WTC11 (cell line): ENCODE measurements around the gene MOBP. TPM values are rescaled to one million over a fixed set of nuclear protein-coding genes. Genes with fewer than 3 reads are reported as not detected.
"Not testable (repeated sequence)": the region's sequence is repeated elsewhere in the genome, so short reads cannot be mapped to it uniquely, and the experiment has no call there.

Experiments
- ATAC-seq: fragments of 200-7000 bp; cut with Tn5 transposase; 2 replicates; pipeline ENCODE4 v1.10.0; 2021; ENCODE audit warnings: mild to moderate bottlenecking, moderate library complexity
- CTCF ChIA-PET: fragments of 300-600 bp; sonication (Branson Sonifier 250); formaldehyde crosslinking; loops from one replicate; lab custom pipeline; 2021; ENCODE audit warnings: antibody characterized with exemption; lab: Charles Lee
- POLR2A ChIA-PET: fragments of 350-600 bp; sonication (Branson Sonifier 250); formaldehyde crosslinking; loops from one replicate; lab custom pipeline; 2021; ENCODE audit warnings: antibody characterized with exemption; lab: Charles Lee
- DNase-seq: peaks from one replicate; pipeline ENCODE4 v3.0.0; 2021; ENCODE audit warnings: low spot score
- H3K27ac Mint-ChIP-seq: 2 replicates; pipeline ENCODE4 v1.8.0; 2021; ENCODE audit warnings: mixed read lengths
- H3K27me3 Mint-ChIP-seq: 2 replicates; pipeline ENCODE4 v1.8.0; 2021; ENCODE audit warnings: low read depth, mild to moderate bottlenecking, moderate library complexity, mixed read lengths
- H3K36me3 Mint-ChIP-seq: 2 replicates; pipeline ENCODE4 v1.8.0; 2021; ENCODE audit warnings: mixed read lengths
- H3K4me1 Mint-ChIP-seq: 2 replicates; pipeline ENCODE4 v1.8.0; 2022; ENCODE audit warnings: mixed read lengths
- H3K4me3 Mint-ChIP-seq: 2 replicates; pipeline ENCODE4 v1.8.0; 2021; ENCODE audit warnings: mild to moderate bottlenecking, moderate library complexity, mixed read lengths
- H3K9me3 Mint-ChIP-seq: 2 replicates; pipeline ENCODE4 v1.8.0; 2021; ENCODE audit warnings: mixed read lengths
- AFF4 ChIP-seq: sonication (generic); formaldehyde crosslinking; IDR thresholded peaks from 2 replicates; pipeline ENCODE4 v1.8.1; 2023; ENCODE audit warnings: mild to moderate bottlenecking, missing genetic modification reagents, borderline replicate concordance
- E2F5 ChIP-seq: sonication (generic); formaldehyde crosslinking; IDR thresholded peaks from 2 replicates; pipeline ENCODE4 v1.8.1; 2022; ENCODE audit warnings: mild to moderate bottlenecking, moderate library complexity, missing genetic modification reagents
- FOXK1 ChIP-seq: sonication (generic); formaldehyde crosslinking; IDR thresholded peaks from 2 replicates; pipeline ENCODE4 v1.8.0; 2022; ENCODE audit warnings: mild to moderate bottlenecking, moderate library complexity, missing genetic modification reagents
- HMGA2 ChIP-seq: fragments of 250-450 bp; sonication (Bioruptor Pico); IDR thresholded peaks from 2 replicates; pipeline ENCODE4 v1.4.0; 2021; ENCODE audit warnings: mild to moderate bottlenecking, moderate library complexity
- MYBL2 ChIP-seq: sonication (generic); formaldehyde crosslinking; IDR thresholded peaks from 2 replicates; pipeline ENCODE4 v1.8.1; 2023; ENCODE audit warnings: mild to moderate bottlenecking, moderate library complexity, missing genetic modification reagents
- NFYB ChIP-seq: sonication (generic); formaldehyde crosslinking; conservative IDR thresholded peaks from 2 replicates; pipeline ENCODE4 v1.8.0; 2022; ENCODE audit warnings: low read depth, missing genetic modification reagents
- OVOL2 ChIP-seq: fragments of 250-450 bp; sonication (Bioruptor Pico); IDR thresholded peaks from 2 replicates; pipeline ENCODE4 v1.9.0; 2021; ENCODE audit warnings: mild to moderate bottlenecking, borderline replicate concordance
- PRDM15 ChIP-seq: sonication (generic); formaldehyde crosslinking; IDR thresholded peaks from 2 replicates; pipeline ENCODE4 v1.8.0; 2022; ENCODE audit warnings: missing genetic modification reagents
- PREB ChIP-seq: sonication (generic); formaldehyde crosslinking; IDR thresholded peaks from 2 replicates; pipeline ENCODE4 v1.8.1; 2022; ENCODE audit warnings: mild to moderate bottlenecking, missing genetic modification reagents, moderate library complexity, borderline replicate concordance
- RORB ChIP-seq: fragments of 250-450 bp; sonication (Bioruptor Pico); IDR thresholded peaks from 2 replicates; pipeline ENCODE4 v1.9.0; 2021; ENCODE audit warnings: mild to moderate bottlenecking
- TCF7 ChIP-seq: sonication (generic); formaldehyde crosslinking; IDR thresholded peaks from 2 replicates; pipeline ENCODE4 v1.8.0; 2022; ENCODE audit warnings: mild to moderate bottlenecking, low read depth, missing genetic modification reagents, moderate library complexity
- TP53 ChIP-seq: sonication (generic); formaldehyde crosslinking; IDR thresholded peaks from 2 replicates; pipeline ENCODE4 v1.8.1; 2023; ENCODE audit warnings: mild to moderate bottlenecking, missing genetic modification reagents
- ZNF138 ChIP-seq: sonication (generic); formaldehyde crosslinking; conservative IDR thresholded peaks from 2 replicates; pipeline ENCODE4 v1.8.1; 2022; ENCODE audit warnings: mild to moderate bottlenecking, moderate library complexity, missing genetic modification reagents
- ZNF281 ChIP-seq: sonication (generic); formaldehyde crosslinking; IDR thresholded peaks from 2 replicates; pipeline ENCODE4 v1.8.0; 2023; ENCODE audit warnings: mild to moderate bottlenecking, missing genetic modification reagents
- ZNF532 ChIP-seq: fragments of 250-450 bp; sonication (Bioruptor Pico); IDR thresholded peaks from 2 replicates; pipeline ENCODE4 v1.9.0; 2021; ENCODE audit warnings: mild to moderate bottlenecking, borderline replicate concordance
- total RNA-seq: library from RNA; stranded (reverse); gene quantifications from 3 replicates; pipeline ENCODE4 v1.2.3, GENCODE V29; 2021

Gene MOBP
- total RNA-seq, 1 experiment from 2014 or later: 0.13 TPM

GRCh38 chr3:39449796-39450195, 17.7 kb upstream of the MOBP start:
- no peak for DNase-seq
- Mint-ChIP-seq H3K36me3 (no peaks in the 10 kb centered on the region), H3K27me3 (no peaks in the 10 kb centered on the region), H3K4me1 (peaks cover 10% of the 10 kb centered on the region), H3K4me3 (no peak overlapping the region), H3K27ac (no peak overlapping the region), H3K9me3 (peaks cover 4% of the 10 kb centered on the region)
- ChIA-PET CTCF (no interaction called here), POLR2A (no interaction called here)
- no peak for TF ChIP-seq ZNF138 (CRISPR knock-in tag)
- no peak for TF ChIP-seq OVOL2
- no peak for TF ChIP-seq MYBL2 (CRISPR knock-in tag)
- TF ChIP-seq PREB: no peak
- TF ChIP-seq PRDM15 (CRISPR knock-in tag): no peak
- no peak for TF ChIP-seq AFF4 (CRISPR knock-in tag)
- no peak for TF ChIP-seq TCF7
- no peak for TF ChIP-seq ZNF281 (CRISPR knock-in tag)
- TF ChIP-seq E2F5: no peak
- no peak for TF ChIP-seq FOXK1
- no peak for TF ChIP-seq TP53 (CRISPR knock-in tag)
- no peak for ATAC-seq

GRCh38 chr3:39453134-39453533, 14.3 kb upstream of the MOBP start:
- Mint-ChIP-seq H3K4me3 (no peak overlapping the region), H3K4me1 (peaks cover 5% of the 10 kb centered on the region), H3K9me3 (peaks cover 4% of the 10 kb centered on the region), H3K36me3 (no peaks in the 10 kb centered on the region), H3K27ac (no peak overlapping the region), H3K27me3 (no peaks in the 10 kb centered on the region)
- ATAC-seq (no peak), DNase-seq (no peak)
- TF ChIP-seq NFYB (CRISPR knock-in tag) (no peak), ZNF532 (no peak), HMGA2 (CRISPR knock-in tag) (no peak), RORB (CRISPR knock-in tag) (no peak)
- CTCF ChIA-PET: no interaction called here
- POLR2A ChIA-PET: no interaction called here

GRCh38 chr3:39453872-39454271, 13.6 kb upstream of the MOBP start:
- H3K4me1 Mint-ChIP-seq, DNase-seq, H3K9me3 Mint-ChIP-seq, H3K4me3 Mint-ChIP-seq, ATAC-seq, POLR2A ChIA-PET, H3K36me3 Mint-ChIP-seq, H3K27ac Mint-ChIP-seq, H3K27me3 Mint-ChIP-seq: not testable (repeated sequence)
- CTCF ChIA-PET: interaction anchor here (1.0 kb wide), 1 partner anchor 14 kb away, joined by 3 read pairs; the partner anchor contains the start of gene MOBP
